Loucy (cell line): Measurements from ENCODE around the gene RECQL.

Experiments
- H2AFZ ChIP-seq: fragments of 200-600 bp; sonication (generic); 2 replicates; pipeline ENCODE4 v1.6.0; 2016; ENCODE audit warnings: antibody characterized with exemption, mild to moderate bottlenecking, low read length, moderate library complexity
- H3F3A ChIP-seq: fragments of 200-600 bp; 2 replicates; pipeline ENCODE4 v1.6.0; 2016; ENCODE audit warnings: antibody characterized with exemption, low read depth, mild to moderate bottlenecking
- H3K27me3 ChIP-seq: fragments of 200-600 bp; sonication (generic); 2 replicates; pipeline ENCODE4 v1.6.1; 2014; ENCODE audit warnings: low read length, mild to moderate bottlenecking; ENCODE audit not compliant: insufficient read depth, poor library complexity, severe bottlenecking
- H3K36me3 ChIP-seq: fragments of 200-600 bp; sonication (generic); 2 replicates; pipeline ENCODE4 v1.6.1; 2016; ENCODE audit warnings: low read length; ENCODE audit not compliant: insufficient read depth
- H3K4me1 ChIP-seq: fragments of 200-600 bp; sonication (generic); 2 replicates; pipeline ENCODE4 v1.5.1; 2014; ENCODE audit warnings: low read length, mild to moderate bottlenecking; ENCODE audit not compliant: insufficient read depth, poor library complexity, severe bottlenecking
- H3K4me2 ChIP-seq: fragments of 200-600 bp; sonication (generic); 2 replicates; pipeline ENCODE4 v1.6.0; 2014; ENCODE audit warnings: antibody characterized with exemption, low read length, low read depth, mild to moderate bottlenecking; ENCODE audit not compliant: poor library complexity, severe bottlenecking
- H3K4me3 ChIP-seq: fragments of 200-600 bp; sonication (generic); 2 replicates; pipeline ENCODE4 v1.5.1; 2014; ENCODE audit warnings: low read length, mild to moderate bottlenecking, mixed read lengths; ENCODE audit not compliant: poor library complexity, severe bottlenecking
- H3K79me2 ChIP-seq: fragments of 200-600 bp; sonication (generic); 2 replicates; pipeline ENCODE4 v1.6.1; 2014; ENCODE audit warnings: low read length; ENCODE audit not compliant: insufficient read depth
- H3K9ac ChIP-seq: fragments of 200-600 bp; sonication (generic); 2 replicates; pipeline ENCODE4 v1.6.0; 2014; ENCODE audit warnings: mild to moderate bottlenecking, low read depth, low read length, moderate library complexity; ENCODE audit not compliant: poor library complexity, severe bottlenecking
- H3K9me2 ChIP-seq: fragments of 200-600 bp; sonication (generic); replicated peaks from 2 replicates; pipeline ENCODE4 v1.6.1; 2016; ENCODE audit warnings: low read depth, low read length, mixed read lengths
- H3K9me3 ChIP-seq: fragments of 200-600 bp; sonication (generic); 2 replicates; pipeline ENCODE4 v1.6.1; 2014; ENCODE audit warnings: mild to moderate bottlenecking, antibody characterized with exemption, low read length, low read depth; ENCODE audit not compliant: insufficient read depth
- H4K20me1 ChIP-seq: fragments of 200-600 bp; sonication (generic); 2 replicates; pipeline ENCODE4 v1.6.0; 2014; ENCODE audit warnings: antibody characterized with exemption, low read length, mild to moderate bottlenecking; ENCODE audit not compliant: insufficient read depth, poor library complexity, severe bottlenecking
- EZH2phosphoT487 ChIP-seq: fragments of 200-600 bp; IDR thresholded peaks from 2 replicates; pipeline ENCODE4 v1.6.1; 2018; ENCODE audit warnings: antibody characterized with exemption, mild to moderate bottlenecking, moderate library complexity, borderline replicate concordance
- TF ChIP-seq, protein P1 (sequence below): fragments of 200-600 bp; sonication (generic); conservative IDR thresholded peaks from 2 replicates; pipeline ENCODE4 v1.5.1; 2014; ENCODE audit warnings: mild to moderate bottlenecking, antibody characterized with exemption, low read length

The RECQL gene

DNA sequence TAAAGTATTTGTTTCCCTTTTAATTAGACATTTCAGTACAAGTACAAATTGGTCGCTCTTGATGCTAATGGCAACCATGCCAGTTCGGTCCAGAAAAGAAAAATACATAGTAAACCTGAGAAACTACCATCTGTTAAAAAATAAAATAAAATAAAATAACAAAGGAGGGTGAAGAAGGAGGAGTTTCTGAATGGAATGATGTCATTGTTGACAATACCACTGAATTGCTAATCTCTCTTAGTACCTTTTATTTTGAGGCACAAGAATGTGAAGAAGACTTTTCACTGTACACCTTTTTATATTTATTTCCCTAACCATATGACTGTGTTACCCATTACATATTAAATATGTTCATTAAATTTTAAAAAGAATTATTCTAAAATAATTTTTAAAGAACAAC lies 44.1 kb upstream of the RECQL start:
- Histone ChIP-seq H3K27me3 (no peaks in the 10 kb centered on the region), H4K20me1 (no peaks in the 10 kb centered on the region), H3K4me2 (no peak overlapping the region), H3K9me2 (no peaks in the 10 kb centered on the region), H3K9me3 (no peaks in the 10 kb centered on the region), H3K9ac (no peak overlapping the region), H3K4me1 (no peaks in the 10 kb centered on the region), H3K36me3 (no peaks in the 10 kb centered on the region), H2AFZ (no peak overlapping the region), H3K79me2 (no peaks in the 10 kb centered on the region), H3K4me3 (no peak overlapping the region), H3F3A (no peaks in the 10 kb centered on the region)
- TF ChIP-seq, protein P1, sequence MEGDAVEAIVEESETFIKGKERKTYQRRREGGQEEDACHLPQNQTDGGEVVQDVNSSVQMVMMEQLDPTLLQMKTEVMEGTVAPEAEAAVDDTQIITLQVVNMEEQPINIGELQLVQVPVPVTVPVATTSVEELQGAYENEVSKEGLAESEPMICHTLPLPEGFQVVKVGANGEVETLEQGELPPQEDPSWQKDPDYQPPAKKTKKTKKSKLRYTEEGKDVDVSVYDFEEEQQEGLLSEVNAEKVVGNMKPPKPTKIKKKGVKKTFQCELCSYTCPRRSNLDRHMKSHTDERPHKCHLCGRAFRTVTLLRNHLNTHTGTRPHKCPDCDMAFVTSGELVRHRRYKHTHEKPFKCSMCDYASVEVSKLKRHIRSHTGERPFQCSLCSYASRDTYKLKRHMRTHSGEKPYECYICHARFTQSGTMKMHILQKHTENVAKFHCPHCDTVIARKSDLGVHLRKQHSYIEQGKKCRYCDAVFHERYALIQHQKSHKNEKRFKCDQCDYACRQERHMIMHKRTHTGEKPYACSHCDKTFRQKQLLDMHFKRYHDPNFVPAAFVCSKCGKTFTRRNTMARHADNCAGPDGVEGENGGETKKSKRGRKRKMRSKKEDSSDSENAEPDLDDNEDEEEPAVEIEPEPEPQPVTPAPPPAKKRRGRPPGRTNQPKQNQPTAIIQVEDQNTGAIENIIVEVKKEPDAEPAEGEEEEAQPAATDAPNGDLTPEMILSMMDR: no peak
- no peak for TF ChIP-seq EZH2phosphoT487

DNA sequence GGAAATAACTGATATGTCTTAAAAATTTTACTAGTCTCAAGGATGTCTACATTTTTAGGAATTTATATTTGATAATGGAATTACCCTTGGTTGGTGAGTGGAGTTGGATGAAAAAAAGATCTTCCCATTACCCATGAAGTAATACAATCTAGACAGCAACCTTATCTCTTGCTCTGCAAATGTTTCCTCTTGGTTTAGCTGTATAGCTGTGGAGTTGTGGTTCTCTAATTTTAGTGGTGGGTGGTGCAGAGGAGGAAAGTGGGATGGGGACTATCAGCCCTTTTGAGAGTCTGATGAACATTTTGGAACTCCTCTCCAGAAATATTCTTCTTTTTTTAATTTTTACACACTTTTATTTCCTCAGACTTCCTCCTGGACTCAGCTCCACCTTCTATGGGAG lies 41.7 kb upstream of the RECQL start:
- H3K27me3 ChIP-seq: no peaks in the 10 kb centered on the region
- H2AFZ ChIP-seq: no peak overlapping the region
- H3K4me3 ChIP-seq: no peak overlapping the region
- H4K20me1 ChIP-seq: no peaks in the 10 kb centered on the region
- no peaks in the 10 kb centered on the region for H3K36me3 ChIP-seq
- H3K4me2 ChIP-seq: no peak overlapping the region
- H3K9me3 ChIP-seq: no peaks in the 10 kb centered on the region
- no peaks in the 10 kb centered on the region for H3K9me2 ChIP-seq
- no peaks in the 10 kb centered on the region for H3F3A ChIP-seq
- H3K79me2 ChIP-seq: no peaks in the 10 kb centered on the region
- no peak overlapping the region for H3K9ac ChIP-seq
- H3K4me1 ChIP-seq: no peaks in the 10 kb centered on the region
- no peak for TF ChIP-seq EZH2phosphoT487
- TF ChIP-seq, protein P1: no peak

DNA sequence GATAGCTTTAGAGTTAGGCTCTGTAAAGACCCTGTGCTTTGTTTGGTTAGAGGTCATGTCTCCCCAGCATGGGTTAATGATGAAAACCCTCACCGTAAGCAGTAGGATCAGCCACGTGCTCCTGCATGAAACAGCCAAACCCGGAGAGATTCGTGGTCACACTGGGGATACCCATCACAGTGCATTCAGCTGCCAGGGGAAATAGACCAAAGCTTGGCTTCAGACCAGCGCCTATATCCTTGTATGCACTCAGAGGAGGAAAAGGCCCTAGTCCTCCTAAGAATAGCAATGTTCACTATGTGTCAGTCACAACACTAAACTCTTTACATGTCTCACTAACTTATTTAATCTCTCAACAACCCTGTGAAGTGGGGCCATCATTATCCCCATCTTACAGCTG lies 41.0 kb upstream of the RECQL start:
- H3K9me3 ChIP-seq: no peaks in the 10 kb centered on the region
- no peak overlapping the region for H2AFZ ChIP-seq
- H3K27me3 ChIP-seq: no peaks in the 10 kb centered on the region
- no peaks in the 10 kb centered on the region for H3K4me1 ChIP-seq
- no peaks in the 10 kb centered on the region for H3K36me3 ChIP-seq
- H3K79me2 ChIP-seq: no peaks in the 10 kb centered on the region
- no peak overlapping the region for H3K4me3 ChIP-seq
- TF ChIP-seq EZH2phosphoT487: no peak
- TF ChIP-seq, protein P1: no peak
- no peaks in the 10 kb centered on the region for H4K20me1 ChIP-seq
- no peak overlapping the region for H3K9ac ChIP-seq
- no peaks in the 10 kb centered on the region for H3F3A ChIP-seq
- H3K4me2 ChIP-seq: no peak overlapping the region
- H3K9me2 ChIP-seq: no peaks in the 10 kb centered on the region
